Gastroesophageal sphincter (tissue), 4 donors: ENCODE results near the gene SORCS3. TPM values are rescaled to one million over a fixed set of nuclear protein-coding genes. Genes with fewer than 3 reads are reported as not detected.

Experiments used
- ATAC-seq: fragments of 150-250 bp; one replicate; pipeline ENCODE4 v1.9.1; 2016; ENCODE audit warnings: mild to moderate bottlenecking, moderate library complexity
- H3K27ac ChIP-seq, 4 donors: fragments of 200-600 bp; sonication (generic) in 3 of 4; 1 replicate in 3 of 4; 2 replicates in 1 of 4; pipeline ENCODE4 v1.5.1; 2016 to 2019
- H3K27me3 ChIP-seq: fragments of 200-600 bp; sonication (generic); one replicate; pipeline ENCODE4 v1.5.1; 2019
- H3K36me3 ChIP-seq, 2 donors: fragments of 200-600 bp; sonication (generic); one replicate each; pipeline ENCODE4 v1.5.1; 2019; ENCODE audit warnings: control low read depth in 1 of 2
- H3K4me1 ChIP-seq, 3 donors: fragments of 200-600 bp; sonication (generic); 1 replicate in 2 of 3; 2 replicates in 1 of 3; pipeline ENCODE4 v1.5.1; 2016 to 2019; ENCODE audit warnings: control low read depth in 2 of 3
- H3K4me3 ChIP-seq, 2 donors: fragments of 200-600 bp; sonication (generic); one replicate each; pipeline ENCODE4 v1.5.1; 2019; ENCODE audit warnings: mild to moderate bottlenecking in 1 of 2, moderate library complexity in 1 of 2
- H3K9me3 ChIP-seq, 3 donors: fragments of 200-600 bp; sonication (generic); one replicate each; pipeline ENCODE4 v1.5.1; 2017 to 2019; ENCODE audit warnings: control low read depth in 2 of 3
- EP300 ChIP-seq: sonication (generic); formaldehyde crosslinking; IDR thresholded peaks from one replicate; pipeline ENCODE4 v1.6.1; 2017; ENCODE audit warnings: antibody characterized with exemption, mild to moderate bottlenecking
- POLR2A ChIP-seq, 2 donors: fragments of 450-650 bp; IDR thresholded peaks; one replicate each; pipeline ENCODE4 v1.6.1; 2017; ENCODE audit warnings: antibody characterized with exemption in 2 of 2, mild to moderate bottlenecking in 2 of 2, moderate library complexity in 1 of 2
- POLR2AphosphoS5 ChIP-seq: sonication (generic); formaldehyde crosslinking; IDR thresholded peaks from one replicate; pipeline ENCODE4 v1.6.1; 2017; ENCODE audit warnings: antibody characterized with exemption
- WGBS, 2 donors: methylation state at CpG; one replicate each; pipeline ENCODE4 v1.1.5; 2018; ENCODE audit warnings: low coverage in 1 of 2; 5-methylcytosine and 5-hydroxymethylcytosine counted together
- total RNA-seq, 4 donors: library from RNA; depleted of rRNA; stranded (reverse); fragments of >200 nt; gene quantifications; one replicate each; pipeline ENCODE4 v1.1.0, GENCODE V29; 2016
- TF ChIP-seq, protein P1 (sequence below), 4 experiments: fragments of 200-600 bp in 2 of 4; fragments of 450-650 bp in 2 of 4; sonication (generic) in 1 of 4; IDR thresholded peaks; one replicate each; pipeline ENCODE4 v1.5.1; 2017 to 2019; ENCODE audit warnings: antibody characterized with exemption in 4 of 4, mild to moderate bottlenecking in 2 of 4, moderate library complexity in 2 of 4

The SORCS3 gene
- total RNA-seq, 4 donors from 2014 or later: 0.31 to 1.3 (median 0.69) TPM; not detected in 1

DNA sequence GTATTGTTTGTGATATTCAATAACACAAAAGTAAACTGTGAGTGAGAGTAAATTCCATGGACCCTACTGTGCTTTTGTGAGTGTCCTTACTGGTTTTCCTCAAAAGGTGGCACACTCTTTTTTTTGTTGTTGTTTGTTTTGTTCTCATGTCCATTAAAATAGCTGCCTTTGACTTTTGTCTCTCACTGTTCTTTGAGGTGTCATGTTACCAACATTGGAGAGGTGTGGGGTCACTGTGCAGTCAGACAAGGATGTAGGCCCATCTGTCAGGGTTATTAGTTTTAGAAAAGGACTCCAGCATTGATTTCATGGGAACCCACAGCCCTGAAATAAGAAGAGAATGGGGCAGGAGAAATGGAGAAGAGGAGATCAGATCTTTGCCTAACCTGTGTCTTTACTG lies 383.1 kb downstream of the SORCS3 start:
- Histone ChIP-seq H3K4me3 (no peak overlapping the region), H3K27me3 (no peaks in the 10 kb centered on the region), H3K27ac (no peak overlapping the region), H3K36me3 (no peaks in the 10 kb centered on the region), H3K9me3 (no peaks in the 10 kb centered on the region), H3K4me1 (no peaks in the 10 kb centered on the region)
- no peak for ATAC-seq
- TF ChIP-seq POLR2A (IDR thresholded peaks at IDR 0.05): no peak
- TF ChIP-seq, protein P1, sequence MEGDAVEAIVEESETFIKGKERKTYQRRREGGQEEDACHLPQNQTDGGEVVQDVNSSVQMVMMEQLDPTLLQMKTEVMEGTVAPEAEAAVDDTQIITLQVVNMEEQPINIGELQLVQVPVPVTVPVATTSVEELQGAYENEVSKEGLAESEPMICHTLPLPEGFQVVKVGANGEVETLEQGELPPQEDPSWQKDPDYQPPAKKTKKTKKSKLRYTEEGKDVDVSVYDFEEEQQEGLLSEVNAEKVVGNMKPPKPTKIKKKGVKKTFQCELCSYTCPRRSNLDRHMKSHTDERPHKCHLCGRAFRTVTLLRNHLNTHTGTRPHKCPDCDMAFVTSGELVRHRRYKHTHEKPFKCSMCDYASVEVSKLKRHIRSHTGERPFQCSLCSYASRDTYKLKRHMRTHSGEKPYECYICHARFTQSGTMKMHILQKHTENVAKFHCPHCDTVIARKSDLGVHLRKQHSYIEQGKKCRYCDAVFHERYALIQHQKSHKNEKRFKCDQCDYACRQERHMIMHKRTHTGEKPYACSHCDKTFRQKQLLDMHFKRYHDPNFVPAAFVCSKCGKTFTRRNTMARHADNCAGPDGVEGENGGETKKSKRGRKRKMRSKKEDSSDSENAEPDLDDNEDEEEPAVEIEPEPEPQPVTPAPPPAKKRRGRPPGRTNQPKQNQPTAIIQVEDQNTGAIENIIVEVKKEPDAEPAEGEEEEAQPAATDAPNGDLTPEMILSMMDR (IDR thresholded peaks at IDR 0.05): no peak
- TF ChIP-seq EP300: no peak
- TF ChIP-seq POLR2AphosphoS5: no peak

DNA sequence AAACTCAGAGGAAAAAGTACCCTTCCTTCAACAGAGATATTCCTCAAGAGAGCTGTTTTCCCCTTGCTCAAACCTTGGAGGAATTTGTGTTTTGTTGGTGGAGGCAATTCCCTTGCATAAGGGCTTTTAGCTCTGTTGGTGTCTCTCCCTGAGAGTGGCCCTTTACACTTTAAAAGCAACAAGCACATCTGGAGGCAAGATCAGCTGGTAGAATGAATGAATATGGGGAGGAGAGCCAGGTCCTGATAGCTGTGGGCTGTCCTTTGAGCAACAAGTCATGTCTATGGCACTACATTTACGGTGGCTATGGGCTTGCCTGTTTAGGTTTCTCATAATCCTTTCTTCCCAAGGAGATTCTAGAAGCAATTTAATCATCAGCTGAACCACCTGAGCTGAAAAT lies 384.0 kb downstream of the SORCS3 start:
- Histone ChIP-seq H3K4me1 (no peaks in the 10 kb centered on the region), H3K27ac (no peak overlapping the region), H3K27me3 (no peaks in the 10 kb centered on the region), H3K9me3 (no peaks in the 10 kb centered on the region), H3K4me3 (no peak overlapping the region), H3K36me3 (no peaks in the 10 kb centered on the region)
- TF ChIP-seq POLR2AphosphoS5: no peak
- TF ChIP-seq POLR2A (IDR thresholded peaks at IDR 0.05): no peak
- TF ChIP-seq, protein P1 (IDR thresholded peaks at IDR 0.05): no peak
- no peak for TF ChIP-seq EP300
- no peak for ATAC-seq
- 50 to 100% methylated on average over 1 of the region's 1 CpG for WGBS, 2 donors

DNA sequence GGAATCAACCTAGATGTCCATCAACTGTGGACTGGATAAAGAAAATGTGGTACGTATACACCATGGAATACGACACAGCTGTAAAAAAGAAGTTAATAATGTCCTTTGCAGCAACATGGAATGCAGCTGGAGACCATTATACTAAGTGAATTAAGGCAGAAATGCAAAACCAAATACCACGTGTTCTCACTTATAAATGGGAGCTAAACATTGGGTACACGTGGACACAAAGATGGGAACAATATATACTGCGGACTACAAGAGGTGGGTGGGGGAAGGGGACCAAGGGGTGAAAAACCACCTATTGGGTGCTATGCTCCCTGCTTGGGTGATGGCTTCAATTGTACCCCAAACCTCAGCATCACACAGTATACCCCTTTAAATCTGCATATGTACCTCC lies 385.5 kb downstream of the SORCS3 start:
- Histone ChIP-seq H3K36me3 (no peaks in the 10 kb centered on the region), H3K9me3 (no peaks in the 10 kb centered on the region), H3K27me3 (no peaks in the 10 kb centered on the region), H3K4me3 (no peak overlapping the region), H3K4me1 (no peaks in the 10 kb centered on the region), H3K27ac (no peak overlapping the region)
- 86 to 93% methylated on average over 5 of the region's 5 CpGs for WGBS, 2 donors
- no peak for ATAC-seq
- TF ChIP-seq, protein P1 (IDR thresholded peaks at IDR 0.05): no peak
- TF ChIP-seq POLR2AphosphoS5: no peak
- TF ChIP-seq POLR2A (IDR thresholded peaks at IDR 0.05): no peak
- no peak for TF ChIP-seq EP300

DNA sequence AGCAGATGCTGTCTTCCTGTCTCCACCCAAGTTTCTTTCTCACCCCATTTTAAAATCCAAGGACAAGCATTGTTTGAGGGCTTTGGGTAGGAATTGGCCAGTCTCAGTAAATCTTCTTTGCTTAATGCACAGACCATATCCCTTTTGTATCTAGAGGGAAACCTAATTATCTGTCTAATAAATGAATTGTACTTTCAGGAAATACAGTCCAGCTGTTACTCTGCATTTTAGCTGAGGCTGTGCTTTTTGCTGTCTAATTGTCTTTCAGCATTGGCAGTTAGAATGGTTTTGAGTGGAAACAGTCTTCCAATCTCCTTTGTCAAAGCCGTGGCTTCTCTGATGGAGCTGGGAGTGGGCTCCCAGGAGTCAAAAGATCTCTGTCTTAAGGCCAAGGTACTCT lies 388.2 kb downstream of the SORCS3 start:
- no peak for ATAC-seq
- H3K4me3 ChIP-seq: no peak overlapping the region
- H3K27me3 ChIP-seq: no peaks in the 10 kb centered on the region
- no peaks in the 10 kb centered on the region for H3K36me3 ChIP-seq
- H3K27ac ChIP-seq: no peak overlapping the region
- no peaks in the 10 kb centered on the region for H3K9me3 ChIP-seq
- 50% methylated on average over 1 of the region's 1 CpG; no CpG with 5 or more reads in 1 of the 2 donors for WGBS, 2 donors
- TF ChIP-seq EP300 (no peak), POLR2AphosphoS5 (no peak), POLR2A (IDR thresholded peaks at IDR 0.05) (no peak)
- TF ChIP-seq, protein P1 (IDR thresholded peaks at IDR 0.05): no peak
- no peaks in the 10 kb centered on the region for H3K4me1 ChIP-seq

DNA sequence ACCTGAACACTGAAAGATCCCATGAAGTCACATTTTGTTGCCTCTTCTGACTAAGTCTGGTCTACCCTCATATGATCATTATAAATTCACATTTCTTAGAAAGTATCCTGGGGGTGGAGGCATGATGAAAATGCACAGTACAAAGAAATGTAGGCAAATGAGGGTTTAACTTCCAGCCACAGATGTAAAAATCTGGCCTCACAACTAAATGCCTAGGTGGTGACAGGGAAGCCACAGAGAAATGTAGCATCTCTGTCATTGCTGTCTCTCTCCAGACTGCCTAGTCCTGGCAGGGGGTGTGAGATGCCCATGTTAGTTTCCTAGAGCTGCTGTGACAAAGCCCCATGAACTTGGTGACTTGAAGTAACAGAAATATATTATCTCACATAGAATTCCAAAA lies 395.9 kb downstream of the SORCS3 start:
- H3K36me3 ChIP-seq: no peaks in the 10 kb centered on the region
- ATAC-seq: no peak
- TF ChIP-seq EP300 (no peak), POLR2AphosphoS5 (no peak), POLR2A (IDR thresholded peaks at IDR 0.05) (no peak)
- TF ChIP-seq, protein P1 (IDR thresholded peaks at IDR 0.05): no peak
- H3K27me3 ChIP-seq: no peaks in the 10 kb centered on the region
- H3K27ac ChIP-seq: no peak overlapping the region
- H3K4me3 ChIP-seq: no peak overlapping the region
- H3K4me1 ChIP-seq: no peaks in the 10 kb centered on the region
- H3K9me3 ChIP-seq: no peaks in the 10 kb centered on the region
